GM10266 (cell line): ENCODE measurements around the gene WASHC2A.
"Not testable (repeated sequence)": the region's sequence is repeated elsewhere in the genome, so short reads cannot be mapped to it uniquely, and the experiment has no call there.

Source experiments
- DNase-seq: peaks from one replicate; pipeline ENCODE4 v3.0.0; 2012; ENCODE audit errors: extremely low spot score
- CTCF ChIP-seq: IDR thresholded peaks from 2 replicates; pipeline ENCODE4 v1.5.1; 2012; ENCODE audit warnings: mild to moderate bottlenecking, low read depth; ENCODE audit not compliant: control insufficient read depth, insufficient read depth; ENCODE audit errors: missing control alignments

The WASHC2A gene

GRCh38 chr10:50152792-50153272 lies 85.1 kb downstream of the WASHC2A start:
- DNase-seq: no peak
- TF ChIP-seq CTCF: no peak

- not testable (repeated sequence) for DNase-seq
These were observed 90.1 kb downstream of the WASHC2A start for GRCh38 chr10:50157868-50158267.

GRCh38 chr10:50159856-50160255 lies 92.1 kb downstream of the WASHC2A start:
- DNase-seq: not testable (repeated sequence)

- not testable (repeated sequence) for DNase-seq
These were observed 97.3 kb downstream of the WASHC2A start for GRCh38 chr10:50165038-50165437.

GRCh38 chr10:50167833-50168232 lies 100.1 kb downstream of the WASHC2A start:
- not testable (repeated sequence) for DNase-seq

GRCh38 chr10:50169506-50169905 lies 101.8 kb downstream of the WASHC2A start:
- not testable (repeated sequence) for DNase-seq

GRCh38 chr10:50174788-50175525 lies 107.2 kb downstream of the WASHC2A start:
- not testable (repeated sequence) for DNase-seq
